Measurements from ENCODE around the gene PTPRCAP.

PTPRCAP gene

GRCh38 chr11:67421430-67422031, 16.0 kb downstream of the PTPRCAP start:
- peak overlapping the region; percentile 23 for H3K4me2 ChIP-seq (ENCODE audit: low read depth, low read length, poor library complexity, severe bottlenecking)
- H2AFZ ChIP-seq (ENCODE audit: low read length) = no peak overlapping the region
- no peaks in the 10 kb centered on the region for H3K36me3 ChIP-seq (ENCODE audit: insufficient read depth, low read length)
- peaks cover 4% of the 10 kb centered on the region; the same call in 1 of the 2 replicates for H3F3A ChIP-seq (ENCODE audit: low read depth)
- TF ChIP-seq CTCF (conservative IDR thresholded peaks at IDR 0.05; ENCODE audit: low read length) (no peak), EZH2phosphoT487 (IDR thresholded peaks at IDR 0.05; ENCODE audit: borderline replicate concordance) (no peak)
- H3K9ac ChIP-seq (ENCODE audit: low read depth, low read length, poor library complexity, severe bottlenecking) = no peak overlapping the region
- no peaks in the 10 kb centered on the region for H3K9me3 ChIP-seq (ENCODE audit: insufficient read depth, low read depth, low read length)
- peak overlapping the region; percentile 20 for H3K4me3 ChIP-seq (ENCODE audit: low read length, poor library complexity, severe bottlenecking)
- H3K79me2 ChIP-seq (ENCODE audit: insufficient read depth, low read length) = peaks cover 23% of the 10 kb centered on the region; the same call in 1 of the 2 replicates
- no peaks in the 10 kb centered on the region for H3K9me2 ChIP-seq (replicated peaks; ENCODE audit: low read depth, low read length)
- no peaks in the 10 kb centered on the region for H4K20me1 ChIP-seq (ENCODE audit: insufficient read depth, low read length, poor library complexity, severe bottlenecking)
- H3K4me1 ChIP-seq (ENCODE audit: insufficient read depth, low read length, poor library complexity, severe bottlenecking) = peaks cover 44% of the 10 kb centered on the region
- H3K27me3 ChIP-seq (ENCODE audit: insufficient read depth, low read length, poor library complexity, severe bottlenecking) = no peaks in the 10 kb centered on the region

- no peaks in the 10 kb centered on the region for H3K9me3 ChIP-seq (ENCODE audit: insufficient read depth, low read depth, low read length)
- H3K4me1 ChIP-seq (ENCODE audit: insufficient read depth, low read length, poor library complexity, severe bottlenecking) = peaks cover 48% of the 10 kb centered on the region
- peaks cover 4% of the 10 kb centered on the region; the same call in 1 of the 2 replicates for H3F3A ChIP-seq (ENCODE audit: low read depth)
- TF ChIP-seq CTCF (conservative IDR thresholded peaks at IDR 0.05; ENCODE audit: low read length) = no peak
- TF ChIP-seq EZH2phosphoT487 (IDR thresholded peaks at IDR 0.05; ENCODE audit: borderline replicate concordance) = no peak
- H3K4me3 ChIP-seq (ENCODE audit: low read length, poor library complexity, severe bottlenecking) = peak overlapping the region; percentile 74
- no peaks in the 10 kb centered on the region for H3K36me3 ChIP-seq (ENCODE audit: insufficient read depth, low read length)
- peak overlapping the region; percentile 75 for H3K4me2 ChIP-seq (ENCODE audit: low read depth, low read length, poor library complexity, severe bottlenecking)
- no peaks in the 10 kb centered on the region for H3K27me3 ChIP-seq (ENCODE audit: insufficient read depth, low read length, poor library complexity, severe bottlenecking)
- no peaks in the 10 kb centered on the region for H4K20me1 ChIP-seq (ENCODE audit: insufficient read depth, low read length, poor library complexity, severe bottlenecking)
- H3K9me2 ChIP-seq (replicated peaks; ENCODE audit: low read depth, low read length) = no peaks in the 10 kb centered on the region
- H3K9ac ChIP-seq (ENCODE audit: low read depth, low read length, poor library complexity, severe bottlenecking) = peak overlapping the region; percentile 72
- peaks cover 23% of the 10 kb centered on the region; the same call in 1 of the 2 replicates for H3K79me2 ChIP-seq (ENCODE audit: insufficient read depth, low read length)
- no peak overlapping the region for H2AFZ ChIP-seq (ENCODE audit: low read length)
Measured at GRCh38 chr11:67420646-67421429, 16.6 kb downstream of the PTPRCAP start.

GRCh38 chr11:67420147-67420645, 17.3 kb downstream of the PTPRCAP start:
- peaks cover 23% of the 10 kb centered on the region; the same call in 1 of the 2 replicates for H3K79me2 ChIP-seq (ENCODE audit: insufficient read depth, low read length)
- H3K9me3 ChIP-seq (ENCODE audit: insufficient read depth, low read depth, low read length) = no peaks in the 10 kb centered on the region
- no peaks in the 10 kb centered on the region for H4K20me1 ChIP-seq (ENCODE audit: insufficient read depth, low read length, poor library complexity, severe bottlenecking)
- no peaks in the 10 kb centered on the region for H3K36me3 ChIP-seq (ENCODE audit: insufficient read depth, low read length)
- H3K9ac ChIP-seq (ENCODE audit: low read depth, low read length, poor library complexity, severe bottlenecking) = peak overlapping the region; percentile 72
- H3K9me2 ChIP-seq (replicated peaks; ENCODE audit: low read depth, low read length) = no peaks in the 10 kb centered on the region
- H2AFZ ChIP-seq (ENCODE audit: low read length) = no peak overlapping the region
- TF ChIP-seq CTCF (conservative IDR thresholded peaks at IDR 0.05; ENCODE audit: low read length) (no peak), EZH2phosphoT487 (IDR thresholded peaks at IDR 0.05; ENCODE audit: borderline replicate concordance) (no peak)
- H3K27me3 ChIP-seq (ENCODE audit: insufficient read depth, low read length, poor library complexity, severe bottlenecking) = no peaks in the 10 kb centered on the region
- 0 out of 2 replicates have a peak, but pooled peaks cover under 1% of the 10 kb centered on the region for H3F3A ChIP-seq (ENCODE audit: low read depth)
- peak overlapping the region; percentile 74 for H3K4me3 ChIP-seq (ENCODE audit: low read length, poor library complexity, severe bottlenecking)
- H3K4me2 ChIP-seq (ENCODE audit: low read depth, low read length, poor library complexity, severe bottlenecking) = peak overlapping the region; percentile 75
- H3K4me1 ChIP-seq (ENCODE audit: insufficient read depth, low read length, poor library complexity, severe bottlenecking) = peaks cover 48% of the 10 kb centered on the region

All from Loucy (cell line).